NCI-H82 (cell line): ENCODE data around the gene ZCWPW1.
"Not testable (repeated sequence)": the region's sequence is repeated elsewhere in the genome, so short reads cannot be mapped to it uniquely, and the experiment has no call there.

Experiments used
- DNase-seq: peaks from one replicate; lab custom pipeline; 2025; lab: John Stamatoyannopoulos, UW

The ZCWPW1 gene

GRCh38 chr7:100372694-100373093, 55.8 kb downstream of the ZCWPW1 start:
- DNase-seq = no peak

GRCh38 chr7:100372256-100372655, 56.2 kb downstream of the ZCWPW1 start:
- DNase-seq = no peak

GRCh38 chr7:100371561-100372171, 56.8 kb downstream of the ZCWPW1 start:
- peak; percentile 23 for DNase-seq

GRCh38 chr7:100370746-100371145, 57.8 kb downstream of the ZCWPW1 start:
- no peak for DNase-seq

GRCh38 chr7:100370303-100370702, 58.2 kb downstream of the ZCWPW1 start:
- no peak for DNase-seq

- DNase-seq = no peak
These were observed 59.4 kb downstream of the ZCWPW1 start for GRCh38 chr7:100369105-100369504.

- no peak for DNase-seq
These were observed 60.6 kb downstream of the ZCWPW1 start for GRCh38 chr7:100367676-100368613.

- DNase-seq = no peak
These were observed 61.3 kb downstream of the ZCWPW1 start for GRCh38 chr7:100367251-100367620.

- no peak for DNase-seq
These were observed 61.9 kb downstream of the ZCWPW1 start for GRCh38 chr7:100366411-100367250.

- not testable (repeated sequence) for DNase-seq
These were observed 62.5 kb downstream of the ZCWPW1 start for GRCh38 chr7:100365998-100366367.

- no peak for DNase-seq
These were observed 64.0 kb downstream of the ZCWPW1 start for GRCh38 chr7:100364480-100364879.

GRCh38 chr7:100363797-100364196, 64.7 kb downstream of the ZCWPW1 start:
- not testable (repeated sequence) for DNase-seq

- DNase-seq = no peak
These were observed 65.4 kb downstream of the ZCWPW1 start for GRCh38 chr7:100363098-100363497.

- DNase-seq = no peak
These were observed 68.2 kb downstream of the ZCWPW1 start for GRCh38 chr7:100360135-100360854.

GRCh38 chr7:100358857-100359212, 69.7 kb downstream of the ZCWPW1 start:
- DNase-seq = no peak

- DNase-seq = no peak
These were observed 70.3 kb downstream of the ZCWPW1 start, which contains the start of gene PILRB for GRCh38 chr7:100358027-100358856. Gene PILRB, plus strand, starts transcription at chr7:100358117. Its CDS starts 186 bp downstream, at chr7:100358303.

- no peak for DNase-seq
These were observed 71.4 kb downstream of the ZCWPW1 start for GRCh38 chr7:100357131-100357561.

- DNase-seq = no peak
These were observed 72.0 kb downstream of the ZCWPW1 start for GRCh38 chr7:100356416-100357068.

- no peak for DNase-seq
These were observed 74.7 kb downstream of the ZCWPW1 start for GRCh38 chr7:100353685-100354330.
